ENCODE results near the gene RGPD4. TPM values are rescaled to one million over a fixed set of nuclear protein-coding genes. Genes with fewer than 3 reads are reported as not detected.

Gene RGPD4
- total RNA-seq, 1 donor from 2014 or later: 0.07 TPM

GRCh38 chr2:107801498-107801897 lies 25.2 kb upstream of the RGPD4 start:
- Histone ChIP-seq H3K4me3 (no peak overlapping the region), H3K79me2 (ENCODE audit: low read depth) (no peaks in the 10 kb centered on the region), H2AFZ (replicated peaks) (no peak overlapping the region), H3K4me2 (no peak overlapping the region), H3K9me3 (ENCODE audit: low read depth) (no peaks in the 10 kb centered on the region), H3K9ac (no peak overlapping the region), H3K4me1 (no peaks in the 10 kb centered on the region), H3F3A (ENCODE audit: low read depth) (no peaks in the 10 kb centered on the region), H4K20me1 (ENCODE audit: low read depth) (no peaks in the 10 kb centered on the region), H3K27ac (no peak overlapping the region), H3K36me3 (no peaks in the 10 kb centered on the region), H3K27me3 (no peaks in the 10 kb centered on the region)
- no peaks in the 10 kb centered on the region for H3K9me3 Mint-ChIP-seq
- H3K27ac Mint-ChIP-seq: no peak overlapping the region
- H3K27me3 Mint-ChIP-seq (ENCODE audit: insufficient read depth, low read depth): peaks cover 4% of the 10 kb centered on the region
- peaks cover 5% of the 10 kb centered on the region for H3K4me1 Mint-ChIP-seq
- DNase-seq (ENCODE audit: low spot score): no peak
- no peak overlapping the region for H3K4me3 Mint-ChIP-seq
- no peaks in the 10 kb centered on the region for H3K36me3 Mint-ChIP-seq
- TF ChIP-seq CTCF (IDR thresholded peaks at IDR 0.05): no peak
- no peak for TF ChIP-seq EZH2 (IDR thresholded peaks at IDR 0.05)
- TF ChIP-seq EZH2phosphoT487 (IDR thresholded peaks at IDR 0.05): no peak

- Mint-ChIP-seq H3K9me3 (no peaks in the 10 kb centered on the region), H3K4me3 (no peak overlapping the region), H3K27ac (no peak overlapping the region), H3K4me1 (peaks cover 5% of the 10 kb centered on the region), H3K36me3 (no peaks in the 10 kb centered on the region), H3K27me3 (ENCODE audit: insufficient read depth, low read depth) (no peaks in the 10 kb centered on the region)
- no peaks in the 10 kb centered on the region for H3K79me2 ChIP-seq (ENCODE audit: low read depth)
- H3K9ac ChIP-seq: no peak overlapping the region
- no peak overlapping the region for H3K27ac ChIP-seq
- TF ChIP-seq EZH2 (IDR thresholded peaks at IDR 0.05) (no peak), EZH2phosphoT487 (IDR thresholded peaks at IDR 0.05) (no peak), CTCF (IDR thresholded peaks at IDR 0.05) (no peak)
- DNase-seq (ENCODE audit: low spot score): peak; percentile 8
- no peaks in the 10 kb centered on the region for H3K4me1 ChIP-seq
- no peak overlapping the region for H3K4me3 ChIP-seq
- H3K9me3 ChIP-seq (ENCODE audit: low read depth): no peaks in the 10 kb centered on the region
- H3F3A ChIP-seq (ENCODE audit: low read depth): no peaks in the 10 kb centered on the region
- H3K4me2 ChIP-seq: no peak overlapping the region
- no peaks in the 10 kb centered on the region for H3K36me3 ChIP-seq
- H4K20me1 ChIP-seq (ENCODE audit: low read depth): no peaks in the 10 kb centered on the region
- H2AFZ ChIP-seq (replicated peaks): no peak overlapping the region
- no peaks in the 10 kb centered on the region for H3K27me3 ChIP-seq
Measured at GRCh38 chr2:107804608-107805498, 21.8 kb upstream of the RGPD4 start.

DNA sequence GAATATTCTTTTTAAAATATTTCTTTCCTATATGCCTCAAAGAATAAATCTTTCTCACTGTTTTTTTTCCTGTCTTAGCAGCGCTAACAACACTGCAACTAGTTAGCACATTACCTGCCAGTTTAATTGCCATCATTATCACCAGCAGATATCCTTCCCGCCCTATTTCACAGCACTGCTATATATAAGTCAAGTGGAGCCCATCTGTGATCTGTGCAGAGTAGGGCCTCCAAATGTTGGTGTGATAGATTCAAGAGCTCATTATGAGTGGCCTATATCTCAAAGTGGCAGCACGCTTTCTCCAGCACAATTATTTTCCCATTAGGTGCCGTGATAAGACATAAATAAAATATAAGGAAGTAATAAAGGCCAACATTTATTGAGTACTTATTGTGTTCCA lies 19.8 kb upstream of the RGPD4 start:
- Mint-ChIP-seq H3K36me3 (no peaks in the 10 kb centered on the region), H3K9me3 (no peaks in the 10 kb centered on the region), H3K27ac (no peak overlapping the region), H3K4me3 (no peak overlapping the region), H3K27me3 (ENCODE audit: insufficient read depth, low read depth) (peaks cover 7% of the 10 kb centered on the region), H3K4me1 (peaks cover 11% of the 10 kb centered on the region)
- no peak overlapping the region for H3K27ac ChIP-seq
- H3K4me3 ChIP-seq: no peak overlapping the region
- H2AFZ ChIP-seq (replicated peaks): no peak overlapping the region
- no peaks in the 10 kb centered on the region for H4K20me1 ChIP-seq (ENCODE audit: low read depth)
- H3K9me3 ChIP-seq (ENCODE audit: low read depth): no peaks in the 10 kb centered on the region
- H3K9ac ChIP-seq: no peak overlapping the region
- no peaks in the 10 kb centered on the region for H3F3A ChIP-seq (ENCODE audit: low read depth)
- no peaks in the 10 kb centered on the region for H3K36me3 ChIP-seq
- no peaks in the 10 kb centered on the region for H3K27me3 ChIP-seq
- TF ChIP-seq EZH2 (IDR thresholded peaks at IDR 0.05) (no peak), EZH2phosphoT487 (IDR thresholded peaks at IDR 0.05) (no peak), CTCF (IDR thresholded peaks at IDR 0.05) (no peak)
- no peak overlapping the region for H3K4me2 ChIP-seq
- no peak for DNase-seq (ENCODE audit: low spot score)
- H3K4me1 ChIP-seq: peaks cover 8% of the 10 kb centered on the region
- no peaks in the 10 kb centered on the region for H3K79me2 ChIP-seq (ENCODE audit: low read depth)

Data from neural progenitor cell (in vitro differentiated cells).